ENCODE data around the gene CD48.

The CD48 gene

DNA sequence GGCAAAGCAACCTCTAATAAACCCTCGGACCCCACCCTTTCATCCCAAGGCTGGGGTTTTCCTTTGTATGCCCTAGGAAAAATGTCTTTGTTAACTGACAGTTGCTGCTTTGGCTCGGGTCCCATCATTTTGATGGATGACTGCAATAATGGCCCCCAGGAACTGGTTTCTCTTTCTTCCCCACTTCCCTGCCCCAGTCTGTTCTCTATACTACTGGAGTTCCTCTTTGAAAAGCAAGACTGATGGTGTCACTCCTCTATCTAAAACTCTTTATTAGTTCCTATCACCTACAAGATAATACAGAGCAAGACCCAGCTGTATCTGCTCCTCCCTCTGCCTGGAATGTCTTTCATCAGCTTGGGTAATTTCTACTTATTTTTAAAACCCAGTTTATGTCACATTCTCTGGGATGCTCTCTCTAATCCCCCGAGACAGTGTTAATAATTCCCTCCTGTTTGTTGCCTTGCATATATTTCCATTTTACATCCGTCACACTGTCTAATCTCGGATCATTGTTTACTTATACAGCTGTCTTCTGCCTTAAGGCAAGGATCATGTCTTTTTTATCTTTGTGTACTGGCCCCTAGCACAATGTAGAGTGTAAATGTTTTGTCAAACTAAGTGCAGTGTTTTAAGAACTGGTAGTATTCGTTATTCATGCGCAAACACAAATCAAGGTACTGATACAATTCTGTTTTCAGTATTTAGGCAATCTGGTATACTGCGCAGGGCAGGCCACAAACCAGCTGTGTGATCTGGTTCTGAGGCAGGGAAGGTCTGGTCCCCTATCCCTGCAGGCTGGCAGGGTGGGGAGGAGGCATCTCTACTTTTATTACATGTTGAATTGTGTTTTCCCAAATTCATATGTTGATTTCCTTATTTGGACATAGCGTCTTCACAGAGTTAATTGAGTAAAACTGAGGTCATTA lies 80.8 kb downstream of the CD48 start:
- no peak for DNase-seq

DNA sequence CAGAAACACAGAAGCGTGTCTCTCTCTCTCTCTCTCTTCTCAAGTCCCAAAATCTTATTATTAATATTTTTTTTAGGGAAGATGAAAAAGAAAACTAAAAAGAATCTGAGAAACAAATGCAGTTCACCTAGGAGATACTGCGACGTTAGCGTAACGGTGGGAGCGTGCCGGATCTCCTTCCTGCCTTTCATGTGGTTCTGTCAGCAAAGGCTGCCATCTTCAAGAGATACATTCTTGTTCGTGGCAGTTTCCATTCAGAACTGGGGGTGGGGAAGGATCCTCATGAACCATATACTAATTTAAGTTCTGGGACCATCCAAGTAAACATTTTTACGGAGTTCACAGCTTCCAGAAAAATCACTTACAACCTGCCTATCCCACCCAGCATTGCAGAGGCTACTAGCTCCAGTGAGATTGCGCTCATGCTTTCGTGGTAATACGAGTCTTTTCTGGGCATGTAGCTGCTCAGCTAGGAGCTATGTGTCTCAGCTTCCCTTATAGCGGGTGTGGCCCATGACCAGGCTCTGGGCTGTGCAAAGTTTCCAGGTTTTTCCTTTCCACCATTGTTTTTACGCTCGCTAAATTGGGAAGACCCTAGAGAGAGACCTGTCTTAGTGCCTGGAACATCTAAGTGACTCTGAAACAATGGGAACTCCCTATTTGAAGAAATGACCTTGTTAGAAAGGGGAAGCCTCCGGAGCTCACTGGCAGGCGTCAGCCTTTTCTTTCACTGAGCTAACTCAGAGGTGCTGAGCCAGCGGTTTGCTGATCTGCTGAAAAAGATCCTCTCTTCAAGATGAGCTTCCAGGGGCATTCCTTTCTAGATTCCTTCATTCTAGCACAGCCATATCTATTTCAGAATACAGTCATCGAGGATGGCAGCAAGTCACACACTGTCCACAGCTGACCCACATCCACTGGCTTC lies 82.1 kb downstream of the CD48 start:
- peak; percentile 92 for DNase-seq

DNA sequence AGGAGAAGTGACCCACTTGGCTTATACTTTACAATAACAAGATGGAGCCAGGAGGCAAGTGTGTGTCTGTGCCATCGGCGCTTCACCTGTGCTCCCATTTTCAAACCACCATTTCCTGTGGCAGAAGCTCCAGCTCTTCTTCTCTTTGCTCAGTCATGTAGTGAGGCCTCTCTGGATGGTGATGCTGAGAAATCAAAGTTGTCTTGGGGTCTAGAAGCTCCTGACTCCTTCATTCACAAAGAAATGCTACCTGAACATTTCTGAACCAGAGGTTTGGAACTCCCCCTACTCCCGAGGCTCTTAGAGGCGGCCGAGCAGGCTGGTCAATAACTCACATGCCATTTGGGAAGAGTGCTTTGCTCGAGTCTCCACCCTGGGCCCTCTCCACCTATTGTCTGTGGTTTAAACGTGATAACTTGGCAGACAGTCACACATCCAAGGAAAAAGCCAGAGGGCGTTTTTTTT lies 82.8 kb downstream of the CD48 start:
- peak; percentile 60 for DNase-seq
